GM23248 (cell line): ENCODE data around the gene CYP4X1.

ENCODE experiments used
- EZH2 ChIP-seq: fragments of 200-600 bp; sonication (generic); IDR thresholded peaks from 2 replicates; pipeline ENCODE4 v1.6.1; 2018; ENCODE audit warnings: antibody characterized with exemption, mild to moderate bottlenecking; ENCODE audit not compliant: insufficient read depth, poor library complexity, severe bottlenecking
- EZH2phosphoT487 ChIP-seq: fragments of 200-600 bp; sonication (generic); IDR thresholded peaks from 2 replicates; pipeline ENCODE4 v1.6.1; 2018; ENCODE audit warnings: antibody characterized with exemption, moderate library complexity, mild to moderate bottlenecking, low read depth; ENCODE audit not compliant: insufficient read depth

DNA sequence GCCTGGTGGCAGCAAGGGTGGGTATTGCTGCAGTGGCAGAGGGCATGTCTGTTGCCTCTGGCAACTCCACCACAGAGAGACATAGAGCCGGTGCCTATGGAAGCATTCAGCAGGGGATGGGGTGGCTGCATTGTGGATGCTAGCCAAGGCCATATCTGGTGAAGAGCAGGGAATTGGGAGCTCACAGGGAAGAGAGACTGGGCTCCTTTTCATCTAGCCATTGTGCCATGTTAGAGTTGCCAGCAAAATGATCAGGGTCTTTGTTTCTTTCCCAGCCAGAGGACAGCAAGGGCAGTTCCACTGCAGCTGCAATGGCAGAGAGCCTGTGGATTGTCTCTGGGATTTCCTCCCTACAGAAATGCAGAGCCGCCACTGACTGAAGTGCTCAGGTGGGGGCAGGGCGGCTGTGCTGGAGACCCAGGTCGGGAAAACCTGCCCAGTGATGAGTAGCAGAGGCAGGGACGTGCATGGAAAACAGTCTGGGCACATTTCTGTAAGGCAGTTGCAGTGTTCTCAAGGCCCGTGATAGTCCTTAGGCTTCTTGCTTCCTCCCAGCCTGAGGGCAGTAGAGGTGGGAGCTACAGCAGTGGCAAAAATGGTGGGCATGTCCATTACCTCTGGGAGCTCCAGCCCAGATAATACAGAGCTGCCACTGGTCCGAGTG is 40.2 kb upstream of the CYP4X1 start:
- TF ChIP-seq EZH2 (no peak), EZH2phosphoT487 (no peak)
